ENCODE measurements around the gene MGLL.

Gene MGLL

GRCh38 chr3:127847236-127847720 is 25.0 kb upstream of the MGLL start:
- Mint-ChIP-seq H3K9me3 (no peaks in the 10 kb centered on the region), H3K27me3 (peaks cover 2% of the 10 kb centered on the region), H3K4me1 (no peaks in the 10 kb centered on the region), H3K36me3 (no peaks in the 10 kb centered on the region), H3K27ac (no peak overlapping the region), H3K4me3 (no peak overlapping the region)

GRCh38 chr3:127846576-127846975 is 24.3 kb upstream of the MGLL start:
- Mint-ChIP-seq H3K4me3 (no peak overlapping the region), H3K27me3 (peaks cover 2% of the 10 kb centered on the region), H3K9me3 (no peaks in the 10 kb centered on the region), H3K4me1 (no peaks in the 10 kb centered on the region), H3K36me3 (no peaks in the 10 kb centered on the region), H3K27ac (no peak overlapping the region)

GRCh38 chr3:127844326-127844942 is 22.1 kb upstream of the MGLL start:
- H3K27ac Mint-ChIP-seq: no peak overlapping the region

GRCh38 chr3:127840671-127841070 is 18.4 kb upstream of the MGLL start:
- no peak overlapping the region for H3K27ac Mint-ChIP-seq
- peaks cover 2% of the 10 kb centered on the region for H3K36me3 Mint-ChIP-seq
- peaks cover 13% of the 10 kb centered on the region for H3K27me3 Mint-ChIP-seq
- no peak overlapping the region for H3K4me3 Mint-ChIP-seq
- H3K4me1 Mint-ChIP-seq: no peaks in the 10 kb centered on the region
- no peaks in the 10 kb centered on the region for H3K9me3 Mint-ChIP-seq

More at GRCh38 chr3:127844326-127844942, 22.1 kb upstream of the MGLL start:
- peaks cover 2% of the 10 kb centered on the region for H3K27me3 Mint-ChIP-seq
- H3K9me3 Mint-ChIP-seq: no peaks in the 10 kb centered on the region
- no peaks in the 10 kb centered on the region for H3K4me1 Mint-ChIP-seq
- no peaks in the 10 kb centered on the region for H3K36me3 Mint-ChIP-seq
- no peak overlapping the region for H3K4me3 Mint-ChIP-seq

GRCh38 chr3:127839099-127839498 is 16.8 kb upstream of the MGLL start:
- H3K27me3 Mint-ChIP-seq: peaks cover 13% of the 10 kb centered on the region
- peaks cover 2% of the 10 kb centered on the region for H3K36me3 Mint-ChIP-seq
- no peaks in the 10 kb centered on the region for H3K9me3 Mint-ChIP-seq
- H3K4me3 Mint-ChIP-seq: no peak overlapping the region
- no peak overlapping the region for H3K27ac Mint-ChIP-seq
- H3K4me1 Mint-ChIP-seq: no peaks in the 10 kb centered on the region

GRCh38 chr3:127835993-127836882 is 13.9 kb upstream of the MGLL start:
- Mint-ChIP-seq H3K36me3 (peaks cover 2% of the 10 kb centered on the region), H3K4me1 (no peaks in the 10 kb centered on the region), H3K4me3 (no peak overlapping the region)

GRCh38 chr3:127834771-127835170 is 12.5 kb upstream of the MGLL start:
- H3K4me3 Mint-ChIP-seq: no peak overlapping the region
- peaks cover 11% of the 10 kb centered on the region for H3K9me3 Mint-ChIP-seq
- H3K36me3 Mint-ChIP-seq: peaks cover 2% of the 10 kb centered on the region
- H3K27me3 Mint-ChIP-seq: peaks cover 24% of the 10 kb centered on the region
- H3K27ac Mint-ChIP-seq: no peak overlapping the region
- H3K4me1 Mint-ChIP-seq: no peaks in the 10 kb centered on the region

More at GRCh38 chr3:127835993-127836882, 13.9 kb upstream of the MGLL start:
- Mint-ChIP-seq H3K27ac (no peak overlapping the region), H3K9me3 (no peaks in the 10 kb centered on the region), H3K27me3 (peaks cover 23% of the 10 kb centered on the region)

GRCh38 chr3:127833281-127834032 is 11.1 kb upstream of the MGLL start:
- Mint-ChIP-seq H3K4me3 (no peak overlapping the region), H3K9me3 (peaks cover 18% of the 10 kb centered on the region), H3K36me3 (peaks cover 3% of the 10 kb centered on the region), H3K4me1 (no peaks in the 10 kb centered on the region), H3K27me3 (peaks cover 19% of the 10 kb centered on the region), H3K27ac (no peak overlapping the region)

GRCh38 chr3:127831723-127832172 is 9.4 kb upstream of the MGLL start:
- Mint-ChIP-seq H3K9me3 (peaks cover 18% of the 10 kb centered on the region), H3K27ac (no peak overlapping the region), H3K4me3 (no peak overlapping the region), H3K36me3 (peaks cover 3% of the 10 kb centered on the region), H3K4me1 (no peaks in the 10 kb centered on the region), H3K27me3 (peaks cover 15% of the 10 kb centered on the region)

GRCh38 chr3:127829537-127829936 is 7.2 kb upstream of the MGLL start:
- Mint-ChIP-seq H3K27me3 (peaks cover 20% of the 10 kb centered on the region), H3K4me1 (no peaks in the 10 kb centered on the region), H3K9me3 (peaks cover 18% of the 10 kb centered on the region), H3K4me3 (no peak overlapping the region), H3K27ac (no peak overlapping the region), H3K36me3 (peaks cover 3% of the 10 kb centered on the region)

GRCh38 chr3:127827808-127828207 is 5.5 kb upstream of the MGLL start:
- Mint-ChIP-seq H3K27ac (no peak overlapping the region), H3K36me3 (peaks cover 3% of the 10 kb centered on the region), H3K4me3 (no peak overlapping the region), H3K27me3 (peaks cover 28% of the 10 kb centered on the region), H3K9me3 (peaks cover 18% of the 10 kb centered on the region), H3K4me1 (peaks cover 6% of the 10 kb centered on the region)

GRCh38 chr3:127825756-127826155 is 3.4 kb upstream of the MGLL start:
- H3K9me3 Mint-ChIP-seq: peaks cover 17% of the 10 kb centered on the region
- H3K4me3 Mint-ChIP-seq: no peak overlapping the region
- peaks cover 3% of the 10 kb centered on the region for H3K36me3 Mint-ChIP-seq
- peaks cover 28% of the 10 kb centered on the region for H3K27me3 Mint-ChIP-seq
- no peak overlapping the region for H3K27ac Mint-ChIP-seq
- H3K4me1 Mint-ChIP-seq: peaks cover 6% of the 10 kb centered on the region

GRCh38 chr3:127824151-127824825 is 2.0 kb upstream of the MGLL start:
- Mint-ChIP-seq H3K27me3 (peaks cover 36% of the 10 kb centered on the region), H3K27ac (no peak overlapping the region), H3K4me3 (no peak overlapping the region), H3K4me1 (peaks cover 6% of the 10 kb centered on the region), H3K9me3 (peaks cover 2% of the 10 kb centered on the region), H3K36me3 (no peaks in the 10 kb centered on the region)

- Mint-ChIP-seq H3K27me3 (peaks cover 36% of the 10 kb centered on the region), H3K4me3 (peak overlapping the region; percentile 26), H3K4me1 (peaks cover 6% of the 10 kb centered on the region), H3K27ac (no peak overlapping the region), H3K9me3 (no peaks in the 10 kb centered on the region), H3K36me3 (no peaks in the 10 kb centered on the region)
These were observed 1.1 kb upstream of the MGLL start for GRCh38 chr3:127823426-127823857.

Measured in activated naive CD4-positive, alpha-beta T cell treated with anti-CD3 and anti-CD28 coated beads, Interleukin-2, amount 50 U/mL, for 24 hours (primary cell).